Activated CD8-positive, alpha-beta memory T cell treated with anti-CD3 and anti-CD28 coated beads for 48 hours (primary cell): ENCODE measurements around the gene PLK3.

ENCODE experiments used
- DNase-seq, 3 experiments: peaks; one replicate each; pipeline ENCODE4 v3.0.0-alpha.2; 2020; ENCODE audit warnings: low read depth in 2 of 3, low spot score in 2 of 3

Gene PLK3

DNA sequence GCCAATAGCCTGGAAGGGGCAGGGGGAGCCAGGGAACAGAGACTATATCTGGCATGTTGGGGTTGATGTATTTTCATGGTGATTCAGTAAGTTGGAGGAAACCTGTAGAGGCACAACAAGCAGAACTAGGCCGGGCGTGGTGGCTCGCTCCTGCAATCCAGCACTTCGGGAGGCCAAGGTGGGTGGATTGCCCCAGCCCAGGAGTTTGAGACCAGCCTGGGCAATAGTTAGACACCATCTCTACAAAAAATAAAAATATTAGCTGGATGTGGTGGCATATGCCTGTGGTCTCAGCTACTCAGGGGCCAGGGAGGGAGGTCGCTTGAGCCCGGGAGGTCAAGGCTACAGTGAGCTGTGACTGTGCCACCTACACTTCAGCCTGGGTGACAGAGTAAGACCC lies 53.0 kb downstream of the PLK3 start:
- no peak for DNase-seq

DNA sequence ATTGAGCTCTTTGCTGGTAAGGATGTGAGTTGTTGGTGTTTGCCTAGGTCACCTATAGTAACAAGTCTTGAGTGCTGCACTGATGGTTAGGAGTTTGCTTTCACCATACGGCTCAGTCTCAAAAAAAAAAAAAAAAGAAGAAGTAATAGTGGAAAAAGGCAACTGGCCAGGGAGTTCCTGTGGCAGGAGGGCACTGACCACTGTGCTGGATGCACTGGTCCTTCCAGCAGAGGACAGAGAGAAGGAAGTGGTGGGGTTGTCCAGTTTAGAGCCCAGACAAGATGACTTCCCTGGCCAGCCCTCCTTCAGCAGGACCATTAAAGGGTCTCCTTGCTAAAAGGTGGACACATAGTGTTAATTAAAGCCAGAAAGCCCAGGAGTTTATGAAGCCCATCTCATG lies 54.8 kb downstream of the PLK3 start:
- DNase-seq: no peak
